Ovary (tissue), 9 donors: ENCODE data around the gene TBL1Y. TPM values are rescaled to one million over a fixed set of nuclear protein-coding genes. Genes with fewer than 3 reads are reported as not detected.

Experiments used
- DNase-seq, 5 donors: peaks; one replicate each; pipeline ENCODE4 v3.0.0-alpha.2; 2019 to 2020
- H3K27ac ChIP-seq, 2 donors: fragments of 200-600 bp; one replicate each; pipeline versions ENCODE4 v1.5.1 to v1.8.0; 2019 to 2022
- H3K27me3 ChIP-seq: fragments of 200-600 bp; one replicate; pipeline ENCODE4 v1.8.0; 2022
- H3K36me3 ChIP-seq: fragments of 200-600 bp; sonication (generic); one replicate; pipeline ENCODE4 v1.5.1; 2019
- H3K4me1 ChIP-seq: one replicate; pipeline ENCODE4 v1.8.1; 2013; ENCODE audit warnings: mild to moderate bottlenecking, moderate library complexity; ENCODE audit not compliant: insufficient read depth
- H3K4me3 ChIP-seq: fragments of 200-600 bp; sonication (generic); one replicate; pipeline ENCODE4 v1.5.1; 2017
- H3K9me3 ChIP-seq, 2 donors: fragments of 200-600 bp in 1 of 2; sonication (generic) in 1 of 2; one replicate each; pipeline versions ENCODE4 v1.5.1 to v1.8.1; 2013 to 2019; ENCODE audit warnings: mild to moderate bottlenecking in 1 of 2, moderate library complexity in 1 of 2
- EP300 ChIP-seq: sonication (generic); formaldehyde crosslinking; IDR thresholded peaks from one replicate; pipeline ENCODE4 v1.6.1; 2017; ENCODE audit warnings: antibody characterized with exemption
- POLR2A ChIP-seq: fragments of 450-650 bp; IDR thresholded peaks from one replicate; pipeline ENCODE4 v1.6.1; 2017; ENCODE audit warnings: antibody characterized with exemption, mild to moderate bottlenecking, moderate library complexity
- WGBS, 3 donors: extraction: QIAGEN DNeasy Blood & Tissue Kit in 1 of 3; methylation state at CpG; one replicate each; pipeline versions ENCODE4 v1.1.5 to v1.1.7; 2013 to 2017; 5-methylcytosine and 5-hydroxymethylcytosine counted together
- intact Hi-C, 4 donors: fragments of 100-400 bp; cut with DNase I; formaldehyde crosslinking; loops; one replicate each; pipeline versions ENCODE4 v1.11.0 to v1.15.1; 2022 to 2023
- polyA plus RNA-seq, 2 donors: library from polyadenylated mRNA; stranded (reverse); fragments of 200-250 nt in 1 of 2; fragments of 350-450 nt in 1 of 2; fragmentation: Illumina TruSeq in 1 of 2; extraction: RNeasy Lipid Tissue Mini Kit (QIAGEN cat#74804) in 1 of 2; gene quantifications; one replicate each; pipeline ENCODE4 v1.2.3, GENCODE V29; 2013 to 2014
- total RNA-seq, 7 donors: library from RNA; depleted of rRNA in 2 of 7; stranded (reverse); fragments of >200 nt in 2 of 7; fragmentation: NEBNext Ultra II Directional in 3 of 7; extraction: Animal tissue kit (Norgen Biotek cat#: 25700) in 3 of 7; gene quantifications; one replicate each; pipeline versions ENCODE4 v1.1.0 to v1.2.4, GENCODE V29; 2016 to 2023
- TF ChIP-seq, protein P1 (sequence below), 3 donors: fragments of 450-650 bp in 2 of 3; fragments of 200-600 bp in 1 of 3; IDR thresholded peaks; one replicate each; pipeline versions ENCODE4 v1.5.1 to v1.8.0; 2016 to 2022; ENCODE audit warnings: antibody characterized with exemption in 3 of 3, mild to moderate bottlenecking in 1 of 3
- donor health status: DM: no; HTN: no; CAD: no; lungs with moderate emphysema.
- donor health status: DM: no; HTN: no; CAD: no.
- donor health status: Bipolar disorder and iron deficiency.
- donor health status: DM: yes; HTN: yes; CAD: no.
- donor health status: DM: no; HTN: no; CAD: no.
- donor health status: DM: yes; HTN: yes; CAD: no.

TBL1Y gene
- total and polyA plus RNA-seq, 9 donors, result not detected

- Histone ChIP-seq H3K4me3 (no peak overlapping the region), H3K27me3 (no peaks in the 10 kb centered on the region), H3K9me3 (no peaks in the 10 kb centered on the region), H3K36me3 (no peaks in the 10 kb centered on the region), H3K4me1 (no peaks in the 10 kb centered on the region), H3K27ac (no peak overlapping the region)
- no peak for DNase-seq
- intact Hi-C loops, result no loop called here
- TF ChIP-seq, protein P1, sequence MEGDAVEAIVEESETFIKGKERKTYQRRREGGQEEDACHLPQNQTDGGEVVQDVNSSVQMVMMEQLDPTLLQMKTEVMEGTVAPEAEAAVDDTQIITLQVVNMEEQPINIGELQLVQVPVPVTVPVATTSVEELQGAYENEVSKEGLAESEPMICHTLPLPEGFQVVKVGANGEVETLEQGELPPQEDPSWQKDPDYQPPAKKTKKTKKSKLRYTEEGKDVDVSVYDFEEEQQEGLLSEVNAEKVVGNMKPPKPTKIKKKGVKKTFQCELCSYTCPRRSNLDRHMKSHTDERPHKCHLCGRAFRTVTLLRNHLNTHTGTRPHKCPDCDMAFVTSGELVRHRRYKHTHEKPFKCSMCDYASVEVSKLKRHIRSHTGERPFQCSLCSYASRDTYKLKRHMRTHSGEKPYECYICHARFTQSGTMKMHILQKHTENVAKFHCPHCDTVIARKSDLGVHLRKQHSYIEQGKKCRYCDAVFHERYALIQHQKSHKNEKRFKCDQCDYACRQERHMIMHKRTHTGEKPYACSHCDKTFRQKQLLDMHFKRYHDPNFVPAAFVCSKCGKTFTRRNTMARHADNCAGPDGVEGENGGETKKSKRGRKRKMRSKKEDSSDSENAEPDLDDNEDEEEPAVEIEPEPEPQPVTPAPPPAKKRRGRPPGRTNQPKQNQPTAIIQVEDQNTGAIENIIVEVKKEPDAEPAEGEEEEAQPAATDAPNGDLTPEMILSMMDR (IDR thresholded peaks at IDR 0.05), result no peak
- no peak for TF ChIP-seq EP300
- no peak for TF ChIP-seq POLR2A
- no CpG with 5 or more reads among the region's 2 CpGs for WGBS, 3 donors
Observed at GRCh38 chrY:6921061-6921460, 10.6 kb downstream of the TBL1Y start.

- intact Hi-C loops, result no loop called here
- Histone ChIP-seq H3K9me3 (no peaks in the 10 kb centered on the region), H3K27ac (no peak overlapping the region), H3K4me3 (no peak overlapping the region), H3K27me3 (no peaks in the 10 kb centered on the region), H3K4me1 (no peaks in the 10 kb centered on the region), H3K36me3 (no peaks in the 10 kb centered on the region)
- no peak for DNase-seq
- no CpG with 5 or more reads among the region's 4 CpGs for WGBS, 3 donors
- TF ChIP-seq EP300 (no peak), POLR2A (no peak)
- TF ChIP-seq, protein P1 (IDR thresholded peaks at IDR 0.05), result no peak
Observed at GRCh38 chrY:6928265-6928664, 17.8 kb downstream of the TBL1Y start.

GRCh38 chrY:6929237-6929636 is 18.7 kb downstream of the TBL1Y start:
- WGBS, 3 donors, result no CpG with 5 or more reads among the region's 1 CpG

DNA sequence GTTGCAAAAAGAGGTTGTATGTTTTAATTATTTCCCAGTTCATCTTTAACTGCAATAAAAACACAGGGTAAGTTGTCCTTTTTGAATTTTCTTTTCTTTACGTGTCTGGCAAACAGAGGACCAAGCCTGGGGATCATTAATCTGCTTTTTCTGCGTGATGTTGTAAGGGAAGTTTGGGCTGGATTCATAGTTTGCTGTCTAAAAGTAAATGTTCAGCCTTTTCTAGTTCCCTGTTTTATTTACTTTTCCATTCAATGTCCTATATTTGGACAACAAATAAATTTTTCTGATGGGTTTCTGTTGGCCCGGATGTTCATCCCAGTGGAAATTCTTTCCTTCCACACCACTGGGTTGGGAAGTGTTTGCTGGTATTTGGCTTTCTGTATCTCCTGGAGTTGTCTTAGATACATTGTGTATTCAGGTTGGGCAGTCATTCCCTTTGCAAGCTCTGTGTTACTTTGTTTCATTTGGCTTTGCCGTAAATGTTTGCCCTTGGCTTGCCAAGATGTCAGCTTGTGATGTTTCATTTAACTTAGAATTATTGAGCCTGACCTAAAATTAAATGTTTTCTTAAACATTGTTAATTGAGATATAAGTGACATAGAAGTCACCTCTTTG is 21.4 kb downstream of the TBL1Y start:
- no peak overlapping the region for H3K27ac ChIP-seq
- H3K27me3 ChIP-seq, result no peaks in the 10 kb centered on the region
- no peak for DNase-seq
- intact Hi-C loops, result no loop called here
- no CpG with 5 or more reads among the region's 4 CpGs for WGBS, 3 donors
- H3K4me3 ChIP-seq, result no peak overlapping the region
- no peaks in the 10 kb centered on the region for H3K9me3 ChIP-seq
- no peaks in the 10 kb centered on the region for H3K36me3 ChIP-seq
- H3K4me1 ChIP-seq, result no peaks in the 10 kb centered on the region
- TF ChIP-seq POLR2A (no peak), EP300 (no peak)
- TF ChIP-seq, protein P1 (IDR thresholded peaks at IDR 0.05), result no peak

More at GRCh38 chrY:6929237-6929636, 18.7 kb downstream of the TBL1Y start:
- TF ChIP-seq, protein P1 (IDR thresholded peaks at IDR 0.05), result no peak
- no peak overlapping the region for H3K4me3 ChIP-seq
- no peak overlapping the region for H3K27ac ChIP-seq
- no peaks in the 10 kb centered on the region for H3K27me3 ChIP-seq
- intact Hi-C loops, result no loop called here
- no peaks in the 10 kb centered on the region for H3K4me1 ChIP-seq
- no peaks in the 10 kb centered on the region for H3K36me3 ChIP-seq
- no peaks in the 10 kb centered on the region for H3K9me3 ChIP-seq
- DNase-seq, result no peak
